HG03457 (cell line): Measurements from ENCODE around the gene HOXC6.

Experiments
- ATAC-seq: cut with Tn5 transposase; IDR thresholded peaks from one replicate; pipeline ENCODE4 v1.9.1; 2021; ENCODE audit warnings: moderate number of reproducible peaks; ENCODE audit not compliant: unreplicated experiment

Gene HOXC6

DNA sequence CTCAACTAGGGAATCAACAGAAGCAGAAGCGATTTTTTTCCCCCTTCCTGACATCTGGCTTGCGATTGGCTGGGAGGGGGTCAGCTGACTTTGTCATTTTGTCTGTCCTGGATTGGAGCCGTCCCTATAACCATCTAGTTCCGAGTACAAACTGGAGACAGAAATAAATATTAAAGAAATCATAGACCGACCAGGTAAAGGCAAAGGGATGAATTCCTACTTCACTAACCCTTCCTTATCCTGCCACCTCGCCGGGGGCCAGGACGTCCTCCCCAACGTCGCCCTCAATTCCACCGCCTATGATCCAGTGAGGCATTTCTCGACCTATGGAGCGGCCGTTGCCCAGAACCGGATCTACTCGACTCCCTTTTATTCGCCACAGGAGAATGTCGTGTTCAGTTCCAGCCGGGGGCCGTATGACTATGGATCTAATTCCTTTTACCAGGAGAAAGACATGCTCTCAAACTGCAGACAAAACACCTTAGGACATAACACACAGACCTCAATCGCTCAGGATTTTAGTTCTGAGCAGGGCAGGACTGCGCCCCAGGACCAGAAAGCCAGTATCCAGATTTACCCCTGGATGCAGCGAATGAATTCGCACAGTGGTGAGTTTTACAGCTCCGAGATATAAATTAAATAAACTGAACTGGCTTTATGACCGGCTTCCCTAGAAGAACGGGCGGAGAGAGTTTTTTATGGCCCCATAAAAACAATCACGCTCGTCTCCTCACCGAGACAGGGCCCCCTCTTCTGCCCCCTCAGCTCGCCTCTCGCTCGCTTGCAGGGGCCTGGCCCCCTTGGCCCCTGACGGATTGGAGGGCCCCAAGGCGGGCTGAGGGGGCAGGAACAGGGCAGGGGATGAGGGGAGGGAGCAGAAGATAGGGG is at the start of gene HOXC6:
Gene HOXC6, plus strand, starts transcription at position 127 of the 888 bp plus-strand sequence. Its CDS starts 82 bp downstream, at position 209.
- no peak for ATAC-seq

DNA sequence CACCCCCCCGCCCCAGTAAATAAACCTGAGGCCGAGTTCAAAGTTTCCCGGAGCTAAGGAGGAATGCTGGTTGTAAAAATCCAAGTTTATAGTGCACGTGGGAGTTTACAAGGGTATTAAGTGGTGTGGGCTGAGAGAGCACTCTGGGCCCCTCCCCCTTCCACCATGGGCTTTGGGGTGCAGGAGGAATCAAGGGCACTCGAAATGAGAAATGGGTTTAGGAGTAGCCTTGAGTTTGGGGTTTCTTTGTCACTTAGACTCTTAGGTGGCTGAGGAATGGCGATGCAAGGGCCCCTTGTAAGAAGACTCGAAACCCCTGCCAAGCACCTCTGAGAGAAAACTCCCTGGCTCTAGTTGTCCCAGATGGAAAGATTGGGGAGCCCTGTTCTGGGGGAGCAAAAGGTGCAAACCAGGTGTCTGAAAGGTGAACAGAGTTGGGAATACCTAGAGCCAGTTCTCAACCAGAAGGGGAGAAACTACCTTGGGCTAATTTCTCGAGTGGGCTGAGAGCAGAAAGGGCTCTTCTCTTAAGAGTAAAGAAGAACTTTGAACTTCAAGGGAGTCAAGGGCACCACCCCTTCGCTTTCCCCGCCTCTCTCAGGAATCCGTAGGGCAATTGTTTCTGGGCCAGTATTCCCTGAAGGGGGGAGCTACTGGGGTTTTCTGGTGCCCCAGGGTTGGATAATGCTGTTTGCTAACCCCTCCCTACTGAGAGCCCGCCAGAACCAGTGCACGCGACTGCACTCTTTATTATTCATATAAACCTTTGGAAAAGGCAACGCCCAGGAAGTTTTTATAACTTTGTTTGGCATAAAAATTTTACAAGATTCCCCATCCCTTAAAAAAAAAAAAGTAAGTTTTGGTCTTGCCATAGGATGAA is 49.5 kb upstream of the HOXC6 start:
- ATAC-seq = no peak

DNA sequence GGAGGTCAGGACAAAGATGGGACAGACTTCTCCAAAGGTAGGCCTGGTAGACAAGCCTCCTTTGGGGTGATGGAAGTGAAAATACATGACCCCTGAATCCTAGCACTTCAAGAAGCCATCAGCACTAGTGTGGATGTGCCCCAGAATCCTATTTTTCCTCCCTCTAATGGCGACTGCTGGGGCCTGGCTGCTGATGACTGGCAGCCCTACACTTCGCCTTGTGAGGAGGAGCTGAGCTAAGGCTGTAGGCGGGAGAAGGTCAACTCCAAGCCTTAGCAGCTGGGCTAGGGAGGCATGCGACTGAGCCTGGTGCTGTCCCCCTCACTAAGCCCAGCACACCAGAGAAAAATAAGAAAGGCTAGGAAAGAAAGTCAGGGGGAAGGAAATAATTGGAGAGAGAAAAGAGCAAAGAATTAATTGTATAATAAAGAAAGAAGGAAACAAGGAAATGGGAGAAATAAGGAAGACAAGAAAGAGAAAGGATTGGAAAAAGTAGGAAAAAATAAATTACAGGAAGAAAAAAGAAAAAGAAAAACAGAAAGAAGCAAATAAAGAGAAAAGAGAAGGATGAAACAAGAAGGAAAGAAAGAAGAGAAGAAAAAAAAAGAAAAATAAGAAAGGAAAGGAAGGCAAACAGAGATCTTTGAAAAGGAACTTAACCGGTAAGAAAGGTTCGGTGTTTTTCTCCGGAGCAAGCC is 48.0 kb upstream of the HOXC6 start:
- ATAC-seq = no peak

DNA sequence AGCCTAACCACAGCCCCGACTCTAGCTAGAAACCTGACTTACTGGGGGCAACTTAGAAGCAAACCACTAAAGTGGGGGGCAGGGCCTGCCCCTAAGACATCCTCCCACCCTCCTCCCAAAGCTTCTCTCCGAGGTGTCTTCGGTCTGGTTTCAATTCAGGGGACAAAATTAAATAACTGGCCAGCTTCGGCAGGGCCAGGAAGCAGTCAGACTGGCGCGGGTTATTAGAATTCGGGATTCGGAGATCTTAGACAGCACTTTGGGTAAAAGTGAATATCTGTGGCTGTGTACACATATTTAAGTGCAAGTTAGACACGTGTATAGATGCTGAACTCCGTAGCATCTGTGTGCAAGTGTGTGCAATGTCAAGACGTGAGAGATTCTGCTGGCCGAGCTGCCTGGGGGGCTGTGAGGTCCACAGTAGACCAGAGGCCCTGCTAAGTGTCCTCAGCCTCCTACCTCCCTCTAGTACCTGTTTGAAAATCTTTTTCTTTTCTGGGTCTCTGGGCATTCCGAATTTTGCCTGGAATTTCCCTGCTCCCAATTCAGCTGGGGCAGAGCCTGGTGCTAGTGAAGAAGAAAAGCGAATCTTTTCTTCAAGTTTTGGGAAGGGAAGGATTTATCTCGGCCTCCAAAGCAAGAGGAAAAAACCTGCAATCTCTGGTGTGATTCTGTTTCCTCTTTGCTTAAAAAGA is 47.3 kb upstream of the HOXC6 start:
- ATAC-seq = no peak

DNA sequence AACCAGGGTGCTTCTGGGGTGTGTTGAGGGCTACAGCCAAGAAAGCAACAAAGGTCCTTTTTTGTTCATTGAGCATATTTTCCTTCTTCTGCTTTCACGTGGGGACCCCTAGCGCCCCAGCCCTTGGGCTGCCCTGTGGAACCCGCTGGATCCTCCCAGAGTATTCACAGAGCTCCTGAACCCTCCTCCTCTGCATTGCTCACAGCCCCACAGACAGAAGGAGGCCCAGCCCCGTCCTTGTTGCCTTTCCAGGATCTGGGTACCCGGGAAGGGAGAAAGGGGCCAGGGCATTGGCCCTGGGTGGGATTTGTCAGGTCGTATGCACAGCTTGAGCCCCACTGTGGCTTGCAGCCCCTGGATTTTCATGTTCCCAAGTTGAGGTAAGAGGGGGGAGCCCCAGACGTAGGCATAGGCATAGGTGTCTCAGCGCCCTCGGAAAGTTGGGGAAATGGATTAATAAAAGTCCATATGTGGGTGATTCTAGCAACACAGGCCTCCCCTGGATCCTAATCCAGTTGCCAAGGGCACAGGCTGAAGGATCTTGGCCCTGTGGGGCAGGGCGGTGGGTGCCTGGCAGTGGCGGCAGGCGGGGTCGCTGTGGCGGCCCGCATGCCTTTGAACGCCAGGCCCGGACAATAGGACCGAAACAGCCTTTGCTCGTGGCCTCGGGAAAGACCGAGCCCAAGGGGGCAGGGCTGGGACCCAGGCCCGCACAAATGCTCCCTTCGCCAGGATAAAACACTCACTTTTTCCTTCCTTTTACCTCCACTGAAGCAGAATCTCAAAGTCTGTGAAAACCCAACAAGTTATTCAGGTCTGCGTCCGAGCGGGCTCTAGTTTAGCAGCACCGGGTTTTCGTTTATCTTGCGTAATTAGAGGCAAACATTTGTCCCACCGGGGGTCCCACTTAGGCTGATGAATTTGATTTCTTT is 46.3 kb upstream of the HOXC6 start:
- no peak for ATAC-seq

DNA sequence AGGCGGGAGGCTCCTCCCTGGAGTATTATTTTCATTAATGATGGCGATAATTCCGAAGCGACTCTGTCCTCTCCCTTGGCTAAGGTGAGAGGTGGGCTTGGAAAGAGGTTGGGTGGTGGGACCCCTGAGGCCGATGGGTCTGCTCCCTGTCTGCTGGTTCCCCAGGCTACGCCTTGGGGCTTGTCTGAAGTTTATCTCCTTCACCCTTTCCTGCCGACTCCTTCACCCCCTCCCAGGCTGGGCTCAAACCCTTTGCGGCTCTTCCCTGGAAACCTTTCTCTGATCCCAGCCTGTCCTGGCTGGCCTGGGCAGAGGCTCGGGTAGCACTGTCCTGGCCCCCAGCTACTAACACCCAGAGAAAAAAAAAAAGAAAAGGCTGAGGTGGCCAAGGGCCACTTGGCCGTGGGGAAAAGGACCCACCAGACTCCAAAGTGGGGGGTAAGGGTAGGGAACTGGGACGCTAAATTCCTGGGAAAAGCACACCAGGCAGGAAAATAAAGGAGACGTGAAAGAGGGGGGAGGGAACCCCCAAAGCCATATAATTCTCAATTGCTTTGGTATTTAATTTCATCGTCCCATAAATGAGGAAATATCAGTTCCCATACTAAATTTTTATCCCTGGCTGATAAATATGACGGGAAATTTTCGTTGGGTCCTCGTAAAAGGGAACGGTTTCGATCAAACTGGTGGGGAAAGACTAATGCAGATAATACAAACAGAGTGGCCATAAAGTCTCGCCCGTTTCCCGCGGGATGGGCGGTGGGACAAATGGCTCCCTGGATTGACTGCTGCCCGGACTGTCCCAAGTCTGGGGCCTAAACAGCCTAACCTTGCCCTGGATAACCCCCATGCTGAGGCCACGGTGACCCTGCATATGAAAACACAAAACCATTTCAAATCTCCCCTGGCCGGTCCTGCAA is 45.3 kb upstream of the HOXC6 start:
- no peak for ATAC-seq

DNA sequence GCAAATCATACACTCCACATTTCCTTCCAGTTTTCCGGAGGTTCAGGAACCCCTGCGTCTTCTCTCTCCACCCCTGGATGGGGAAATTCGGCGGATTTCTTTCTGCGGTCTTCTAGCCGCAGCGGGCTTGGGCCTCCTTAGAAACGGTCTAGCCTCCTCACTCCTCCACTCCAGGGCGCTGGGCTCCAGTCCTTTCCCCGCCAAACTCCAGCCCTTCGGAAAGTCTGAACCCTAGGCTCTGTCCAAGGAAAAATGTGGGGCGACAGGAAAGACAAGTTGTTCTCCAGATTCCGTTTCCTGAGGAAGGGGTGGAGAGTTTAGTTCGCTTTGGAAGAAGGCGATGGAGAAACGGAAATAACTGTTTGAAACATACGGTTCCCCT is 44.7 kb upstream of the HOXC6 start:
- no peak for ATAC-seq

DNA sequence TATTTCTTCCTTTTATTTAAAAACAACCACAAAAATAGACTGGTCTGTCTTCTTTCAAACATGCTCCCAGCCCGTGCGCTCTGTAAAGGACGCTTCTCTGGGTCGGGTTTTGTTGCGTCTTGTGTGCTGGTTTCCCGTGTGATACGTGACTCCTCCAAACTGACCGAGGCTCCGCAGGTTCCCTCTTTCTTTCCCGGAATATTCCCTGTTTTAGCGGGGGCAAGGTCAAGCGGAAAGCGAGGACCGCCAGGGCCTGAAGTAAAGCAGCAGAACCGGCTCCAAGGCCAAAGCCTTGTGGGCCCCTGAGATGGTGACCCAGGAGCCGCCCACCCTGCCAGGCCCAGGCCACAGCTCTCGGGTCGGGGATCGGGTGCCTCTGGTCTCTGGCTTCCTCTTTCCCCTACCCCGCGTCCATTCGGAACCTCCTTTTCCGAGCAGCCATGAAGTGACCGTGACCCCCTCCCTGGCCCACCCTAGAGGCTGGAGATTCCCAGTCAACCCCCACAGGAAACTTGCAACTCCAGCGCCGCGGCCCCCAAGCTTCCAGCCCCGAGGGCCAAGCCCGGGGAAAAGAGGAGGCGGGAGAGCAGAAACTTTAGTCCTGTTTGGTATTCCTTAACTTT is 44.2 kb upstream of the HOXC6 start:
- no peak for ATAC-seq

DNA sequence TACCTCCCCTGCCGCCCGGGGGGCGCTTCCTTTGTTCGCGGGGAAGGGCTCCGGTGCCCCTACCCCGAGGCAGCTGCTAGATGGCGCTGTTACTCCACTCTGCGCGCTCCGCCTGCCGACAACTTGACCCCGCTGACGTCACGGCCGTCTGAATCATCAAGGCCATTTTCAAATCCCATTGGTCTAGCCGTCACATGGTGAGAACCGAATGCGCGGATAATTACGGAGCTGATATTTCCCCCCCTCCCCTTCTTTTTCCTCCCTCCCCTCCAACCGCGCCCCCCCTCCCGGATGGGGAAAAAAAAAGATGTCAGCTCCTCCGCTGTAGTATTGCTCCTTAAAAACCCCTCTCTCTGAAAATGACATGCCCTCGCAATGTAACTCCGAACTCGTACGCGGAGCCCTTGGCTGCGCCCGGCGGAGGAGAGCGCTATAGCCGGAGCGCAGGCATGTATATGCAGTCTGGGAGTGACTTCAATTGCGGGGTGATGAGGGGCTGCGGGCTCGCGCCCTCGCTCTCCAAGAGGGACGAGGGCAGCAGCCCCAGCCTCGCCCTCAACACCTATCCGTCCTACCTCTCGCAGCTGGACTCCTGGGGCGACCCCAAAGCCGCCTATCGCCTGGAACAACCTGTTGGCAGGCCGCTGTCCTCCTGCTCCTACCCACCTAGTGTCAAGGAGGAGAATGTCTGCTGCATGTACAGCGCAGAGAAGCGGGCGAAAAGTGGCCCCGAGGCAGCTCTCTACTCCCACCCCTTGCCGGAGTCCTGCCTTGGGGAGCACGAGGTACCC is 43.1 kb upstream of the HOXC6 start, which contains the start of gene HOXC10:
Gene HOXC10, plus strand, starts transcription at position 246 of the 791 bp plus-strand sequence. Its CDS starts 114 bp downstream, at position 360.
- ATAC-seq = no peak

DNA sequence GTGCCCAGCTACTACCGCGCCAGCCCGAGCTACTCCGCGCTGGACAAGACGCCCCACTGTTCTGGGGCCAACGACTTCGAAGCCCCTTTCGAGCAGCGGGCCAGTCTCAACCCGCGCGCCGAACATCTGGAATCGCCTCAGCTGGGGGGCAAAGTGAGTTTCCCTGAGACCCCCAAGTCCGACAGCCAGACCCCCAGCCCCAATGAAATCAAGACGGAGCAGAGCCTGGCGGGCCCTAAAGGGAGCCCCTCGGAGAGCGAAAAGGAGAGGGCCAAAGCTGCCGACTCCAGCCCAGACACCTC is 42.6 kb upstream of the HOXC6 start:
- no peak for ATAC-seq

DNA sequence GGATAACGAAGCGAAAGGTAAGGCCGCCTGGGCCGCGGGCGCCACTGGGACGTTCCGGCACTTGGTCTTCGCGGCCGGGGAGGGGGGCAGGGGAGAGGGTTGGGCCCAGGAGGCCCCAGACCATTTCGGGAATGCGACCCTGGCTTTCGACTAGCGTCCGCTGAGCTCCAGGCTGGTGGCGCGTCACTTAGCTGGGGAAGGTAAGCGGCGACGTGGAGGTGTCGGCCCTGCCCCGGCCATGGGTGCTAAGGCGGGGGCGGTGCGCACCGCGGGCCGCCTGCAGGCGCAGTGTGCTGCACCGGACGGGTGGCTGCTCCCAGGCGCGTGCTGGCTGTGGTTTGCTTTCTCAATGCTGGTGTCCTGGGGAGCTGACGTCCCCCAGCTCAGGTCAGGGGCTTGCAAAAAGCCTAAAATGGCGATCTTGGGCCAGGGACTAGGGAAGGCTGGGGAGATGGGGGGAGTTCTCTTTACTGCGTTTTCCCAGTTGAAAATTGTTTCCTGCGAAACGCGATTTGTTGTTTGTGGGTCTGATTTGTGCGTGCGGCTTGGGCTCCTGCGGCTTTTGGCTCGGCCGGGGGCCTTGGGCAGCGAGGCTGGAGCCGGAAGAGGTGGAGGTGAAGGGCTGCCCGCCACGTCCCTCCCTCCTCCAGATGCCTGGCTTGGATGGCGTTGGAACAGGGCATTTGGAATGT is 42.1 kb upstream of the HOXC6 start:
- ATAC-seq = no peak

DNA sequence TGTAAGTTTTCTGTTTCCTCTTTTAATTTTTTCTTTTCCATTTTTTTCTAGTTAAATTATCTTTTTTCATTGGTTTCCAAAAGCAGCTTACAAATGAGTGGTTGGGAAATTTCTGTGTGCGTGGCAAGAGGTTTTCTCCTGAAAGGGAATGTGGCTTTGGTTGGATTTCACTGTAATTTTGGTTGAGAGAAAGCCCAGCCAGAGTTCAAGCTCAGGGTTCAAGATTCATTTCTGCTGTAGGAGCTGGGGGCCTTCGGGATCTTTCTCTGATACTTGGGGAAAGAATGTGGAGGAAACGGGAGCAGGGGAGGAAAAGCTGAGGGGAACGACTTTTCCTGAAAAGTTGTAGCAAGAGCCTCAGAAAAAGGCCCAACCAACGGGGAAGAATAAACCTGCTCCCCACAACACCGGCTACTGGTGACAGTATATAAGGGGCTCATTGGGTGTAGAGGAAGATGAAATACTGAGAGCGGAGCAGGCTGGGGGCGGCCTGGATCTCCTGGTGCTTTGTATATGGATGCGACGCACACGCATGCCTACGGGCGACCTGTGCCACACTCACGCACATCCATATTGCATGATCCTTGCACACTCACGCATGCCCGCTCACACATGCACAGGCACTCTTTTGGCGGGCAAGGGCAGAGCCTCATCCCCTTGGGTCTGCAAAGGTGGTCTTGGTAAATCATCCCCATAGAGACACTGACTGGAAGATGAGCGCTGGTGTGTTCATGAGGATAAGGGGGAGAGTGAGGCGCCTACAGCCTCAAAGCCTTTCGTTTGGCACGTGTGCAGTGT is 41.4 kb upstream of the HOXC6 start:
- no peak for ATAC-seq

DNA sequence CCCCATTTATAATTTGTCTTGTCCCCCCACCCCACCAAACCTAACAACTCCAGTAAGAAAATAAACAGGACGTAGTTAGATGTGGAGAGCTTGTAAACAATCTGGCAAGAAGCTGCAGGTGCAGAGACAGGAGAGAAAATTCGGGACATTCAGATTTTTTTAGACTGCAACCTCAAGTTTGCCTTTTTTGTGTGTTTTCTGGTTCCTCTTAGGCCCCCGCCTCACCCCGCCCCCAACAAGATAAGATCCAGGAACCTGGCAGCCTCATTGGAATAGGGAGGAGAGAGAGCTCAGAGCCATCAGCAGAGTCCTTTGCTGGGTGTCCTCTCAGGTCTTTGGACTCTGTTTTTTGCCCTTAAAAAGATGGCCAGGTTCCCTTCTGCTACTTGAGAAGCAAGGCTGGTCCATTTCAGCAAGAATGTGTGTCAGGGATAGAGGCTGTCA is 40.4 kb upstream of the HOXC6 start:
- no peak for ATAC-seq

DNA sequence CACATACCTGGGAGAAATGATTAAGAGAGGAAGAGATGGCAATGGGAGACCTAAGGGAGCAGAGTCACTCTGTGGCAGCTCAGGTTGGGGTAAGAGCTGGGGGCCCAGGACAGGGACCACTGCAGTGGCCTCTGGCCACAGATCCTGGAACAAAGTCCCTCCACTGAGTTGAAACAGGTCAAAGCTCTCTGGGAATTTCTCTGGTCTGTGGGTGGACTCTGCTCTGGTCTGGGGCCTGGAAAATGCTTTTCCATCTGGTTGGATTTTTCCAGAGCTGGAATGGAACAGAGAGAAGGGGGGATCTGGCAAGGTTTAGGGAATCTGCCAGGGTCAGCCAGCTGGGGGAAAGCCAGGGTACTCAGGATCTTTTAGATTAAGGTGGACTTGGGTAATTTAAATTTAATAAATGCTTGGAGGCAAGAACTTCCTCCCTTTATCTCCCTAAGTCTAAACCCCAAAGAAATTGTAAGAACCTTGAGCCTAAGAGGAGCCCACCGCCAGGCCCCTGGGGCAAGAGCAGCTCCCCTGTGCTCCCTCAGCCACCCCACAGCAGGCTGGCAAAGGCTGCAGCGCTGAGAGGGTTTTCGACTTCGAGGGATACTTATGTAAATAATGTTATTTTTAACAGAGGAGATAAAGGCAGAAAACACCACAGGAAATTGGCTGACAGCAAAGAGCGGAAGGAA is 39.6 kb upstream of the HOXC6 start:
- ATAC-seq = no peak
